Measurements from ENCODE around the gene PRR12.
A peak's percentile ranks its signal among the peaks of the same experiment; 100 is the strongest.

Gene PRR12, protein sequence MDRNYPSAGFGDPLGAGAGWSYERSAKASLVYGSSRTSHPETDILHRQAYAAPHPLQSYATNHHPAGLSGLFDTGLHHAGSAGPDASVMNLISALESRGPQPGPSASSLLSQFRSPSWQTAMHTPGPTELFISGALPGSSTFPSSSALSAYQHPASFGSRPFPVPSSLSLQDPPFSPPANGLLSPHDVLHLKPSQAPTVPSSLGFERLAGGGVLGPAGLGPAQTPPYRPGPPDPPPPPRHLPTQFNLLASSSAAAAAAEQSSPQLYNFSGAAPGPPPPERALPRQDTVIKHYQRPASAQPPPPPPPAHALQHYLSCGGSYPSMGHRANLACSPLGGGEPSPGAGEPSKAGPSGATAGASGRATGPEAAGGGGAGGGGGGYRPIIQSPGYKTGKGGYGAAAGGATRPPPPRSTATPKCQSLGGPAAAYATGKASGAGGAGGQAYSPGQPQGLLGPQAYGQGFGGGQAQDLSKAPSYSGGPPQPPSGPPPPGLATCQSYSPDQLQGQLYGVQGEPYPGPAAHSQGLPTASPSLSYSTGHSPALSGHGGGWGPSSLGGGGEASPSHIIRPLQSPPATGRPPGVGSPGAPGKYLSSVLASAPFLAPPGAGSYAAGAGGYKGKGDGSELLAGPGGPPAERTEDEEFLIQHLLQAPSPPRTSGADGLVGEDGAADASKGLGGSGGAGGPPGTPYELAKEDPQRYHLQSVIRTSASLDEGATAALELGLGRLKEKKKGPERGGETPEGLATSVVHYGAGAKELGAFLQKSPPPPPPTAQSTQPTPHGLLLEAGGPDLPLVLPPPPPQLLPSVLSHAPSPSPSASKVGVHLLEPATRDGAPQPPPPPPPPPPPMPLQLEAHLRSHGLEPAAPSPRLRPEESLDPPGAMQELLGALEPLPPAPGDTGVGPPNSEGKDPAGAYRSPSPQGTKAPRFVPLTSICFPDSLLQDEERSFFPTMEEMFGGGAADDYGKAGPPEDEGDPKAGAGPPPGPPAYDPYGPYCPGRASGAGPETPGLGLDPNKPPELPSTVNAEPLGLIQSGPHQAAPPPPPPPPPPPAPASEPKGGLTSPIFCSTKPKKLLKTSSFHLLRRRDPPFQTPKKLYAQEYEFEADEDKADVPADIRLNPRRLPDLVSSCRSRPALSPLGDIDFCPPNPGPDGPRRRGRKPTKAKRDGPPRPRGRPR (N-terminal part only)

DNA sequence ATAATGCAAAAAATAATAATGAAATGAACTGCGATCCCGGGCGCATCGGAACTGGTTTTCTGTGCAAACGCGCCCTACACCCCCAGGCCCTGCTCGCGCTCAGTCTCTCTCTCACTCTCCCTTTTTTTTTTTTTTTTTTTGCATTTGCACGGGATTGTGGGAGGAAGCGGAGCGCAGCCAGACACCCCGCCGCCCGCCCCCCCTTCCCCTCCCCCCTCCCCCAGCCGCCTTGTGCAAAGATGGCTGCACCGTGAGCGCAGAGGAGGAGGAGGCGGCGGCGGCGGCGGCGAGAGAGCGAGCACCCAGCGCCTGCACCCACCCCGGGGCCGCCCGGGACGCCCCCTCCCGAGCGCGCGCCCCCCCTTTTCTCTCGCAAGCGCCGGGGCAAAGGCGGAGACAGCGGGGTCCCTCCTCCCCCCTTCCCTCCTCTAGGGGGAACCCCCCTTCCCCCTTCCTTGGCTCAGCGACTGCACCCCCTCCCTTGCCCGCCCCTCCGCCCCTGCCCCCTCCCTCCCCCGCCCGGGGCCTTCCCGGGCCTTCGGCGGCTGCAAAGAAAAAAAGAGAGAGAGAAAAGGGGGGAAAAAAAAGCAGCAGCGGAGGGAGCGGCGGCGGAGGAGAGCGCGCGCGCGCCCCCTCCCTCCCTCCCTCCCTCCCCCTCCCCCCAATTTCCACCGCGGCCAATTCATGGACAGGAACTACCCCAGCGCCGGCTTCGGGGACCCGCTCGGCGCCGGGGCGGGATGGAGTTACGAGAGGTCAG, at the start of gene PRR12:
Gene PRR12 (plus strand): TSS at position 212 of the 760 bp plus-strand sequence. CDS start 473 bp downstream, at position 685.
- H3K9ac ChIP-seq (ENCODE audit: low read length in 5 of 5) = peak within 1 kb of the TSS; percentile 19 to 87 (median 67)
- peak within 1 kb of the TSS; percentile 77 to 88 (median 82) for H3K4me3 ChIP-seq (ENCODE audit: low read depth in 1 of 5, low read length in 5 of 5)
- H3K27me3 ChIP-seq (ENCODE audit: control insufficient read depth in 5 of 5, insufficient read depth in 4 of 5, low read length in 5 of 5) = no peaks in the 10 kb centered on the region
- H3K27ac ChIP-seq (ENCODE audit: low read depth, low read length) = peak within 1 kb of the TSS; percentile 93
- H3K9me3 ChIP-seq (ENCODE audit: control insufficient read depth in 5 of 5, low read length in 5 of 5) = no peaks in the 10 kb centered on the region
- H3K36me3 ChIP-seq (ENCODE audit: control insufficient read depth in 5 of 5, insufficient read depth in 5 of 5, low read length in 5 of 5) = peaks cover 4 to 22% (median 17%) of the 10 kb centered on the region in 5 donors
- peaks cover 5 to 34% (median 33%) of the 10 kb centered on the region in 5 donors for H3K4me1 ChIP-seq (ENCODE audit: control insufficient read depth in 5 of 5, insufficient read depth in 5 of 5, low read length in 5 of 5)

DNA sequence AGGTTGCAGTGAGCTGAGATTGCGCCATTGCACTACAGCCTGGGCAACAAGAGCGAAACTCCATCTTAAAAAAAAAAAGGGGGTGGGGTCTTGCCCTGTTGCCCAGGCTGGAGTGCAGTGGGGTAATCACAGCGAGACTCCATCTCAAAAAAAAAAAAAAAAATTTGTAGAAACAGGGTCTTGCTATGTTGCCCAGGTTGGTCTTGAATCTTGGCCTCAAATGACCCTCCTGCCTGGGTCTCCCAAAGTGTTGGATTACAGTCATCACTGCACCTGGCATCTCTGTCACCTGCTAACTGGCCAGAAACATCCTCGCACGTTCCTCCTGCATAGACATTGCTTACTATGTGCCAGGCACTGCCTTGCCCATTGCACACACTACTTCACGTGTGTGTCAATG, 49.1 kb upstream of the PRR12 start:
- Histone ChIP-seq H3K9ac (ENCODE audit: low read length in 5 of 5) (no peak overlapping the region), H3K27me3 (ENCODE audit: control insufficient read depth in 5 of 5, insufficient read depth in 4 of 5, low read length in 5 of 5) (no peaks in the 10 kb centered on the region), H3K4me1 (ENCODE audit: control insufficient read depth in 5 of 5, insufficient read depth in 5 of 5, low read length in 5 of 5) (peaks cover 0 to 8% (median 4%) of the 10 kb centered on the region in 5 donors), H3K9me3 (ENCODE audit: control insufficient read depth in 5 of 5, low read length in 5 of 5) (no peaks in the 10 kb centered on the region), H3K36me3 (ENCODE audit: control insufficient read depth in 5 of 5, insufficient read depth in 5 of 5, low read length in 5 of 5) (peaks cover 0 to 50% (median 36%) of the 10 kb centered on the region in 5 donors), H3K4me3 (ENCODE audit: low read depth in 1 of 5, low read length in 5 of 5) (no peak overlapping the region), H3K27ac (ENCODE audit: low read depth, low read length) (no peak overlapping the region)

DNA sequence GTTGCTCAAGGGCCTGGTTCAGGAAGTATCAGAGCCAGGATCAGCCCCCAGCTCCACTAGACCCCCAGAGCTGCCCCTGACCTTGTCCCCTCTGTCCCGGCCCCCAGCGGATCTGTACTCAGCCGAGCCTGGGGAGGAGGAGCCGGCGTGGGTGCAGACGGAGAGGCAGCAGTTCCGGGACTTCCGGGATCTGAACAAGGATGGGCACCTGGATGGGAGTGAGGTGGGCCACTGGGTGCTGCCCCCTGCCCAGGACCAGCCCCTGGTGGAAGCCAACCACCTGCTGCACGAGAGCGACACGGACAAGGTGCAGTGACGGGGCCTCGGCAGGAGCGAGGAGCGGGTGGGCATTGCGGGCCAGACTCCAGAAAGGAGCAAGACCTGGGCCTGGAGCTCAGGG, 48.5 kb upstream of the PRR12 start:
- H3K9me3 ChIP-seq (ENCODE audit: control insufficient read depth in 5 of 5, low read length in 5 of 5) = no peaks in the 10 kb centered on the region
- H3K27me3 ChIP-seq (ENCODE audit: control insufficient read depth in 5 of 5, insufficient read depth in 4 of 5, low read length in 5 of 5) = no peaks in the 10 kb centered on the region
- peaks cover 0 to 46% (median 31%) of the 10 kb centered on the region in 5 donors for H3K36me3 ChIP-seq (ENCODE audit: control insufficient read depth in 5 of 5, insufficient read depth in 5 of 5, low read length in 5 of 5)
- no peak overlapping the region for H3K9ac ChIP-seq (ENCODE audit: low read length in 5 of 5)
- H3K27ac ChIP-seq (ENCODE audit: low read depth, low read length) = no peak overlapping the region
- peaks cover 0 to 10% (median 9%) of the 10 kb centered on the region in 5 donors for H3K4me1 ChIP-seq (ENCODE audit: control insufficient read depth in 5 of 5, insufficient read depth in 5 of 5, low read length in 5 of 5)
- no peak overlapping the region for H3K4me3 ChIP-seq (ENCODE audit: low read depth in 1 of 5, low read length in 5 of 5)

DNA sequence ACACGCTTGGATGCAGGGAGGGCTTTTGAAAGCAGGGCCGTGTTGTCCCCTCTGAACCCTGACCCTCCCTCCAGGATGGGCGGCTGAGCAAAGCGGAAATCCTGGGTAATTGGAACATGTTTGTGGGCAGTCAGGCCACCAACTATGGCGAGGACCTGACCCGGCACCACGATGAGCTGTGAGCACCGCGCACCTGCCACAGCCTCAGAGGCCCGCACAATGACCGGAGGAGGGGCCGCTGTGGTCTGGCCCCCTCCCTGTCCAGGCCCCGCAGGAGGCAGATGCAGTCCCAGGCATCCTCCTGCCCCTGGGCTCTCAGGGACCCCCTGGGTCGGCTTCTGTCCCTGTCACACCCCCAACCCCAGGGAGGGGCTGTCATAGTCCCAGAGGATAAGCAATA, 48.0 kb upstream of the PRR12 start:
- H3K27me3 ChIP-seq (ENCODE audit: control insufficient read depth in 5 of 5, insufficient read depth in 4 of 5, low read length in 5 of 5) = no peaks in the 10 kb centered on the region
- no peak overlapping the region for H3K9ac ChIP-seq (ENCODE audit: low read length in 5 of 5)
- peaks cover 0 to 10% (median 9%) of the 10 kb centered on the region in 5 donors for H3K4me1 ChIP-seq (ENCODE audit: control insufficient read depth in 5 of 5, insufficient read depth in 5 of 5, low read length in 5 of 5)
- no peaks in the 10 kb centered on the region for H3K9me3 ChIP-seq (ENCODE audit: control insufficient read depth in 5 of 5, low read length in 5 of 5)
- H3K27ac ChIP-seq (ENCODE audit: low read depth, low read length) = no peak overlapping the region
- peaks cover 0 to 46% (median 29%) of the 10 kb centered on the region in 5 donors for H3K36me3 ChIP-seq (ENCODE audit: control insufficient read depth in 5 of 5, insufficient read depth in 5 of 5, low read length in 5 of 5)
- H3K4me3 ChIP-seq (ENCODE audit: low read depth in 1 of 5, low read length in 5 of 5) = no peak overlapping the region

DNA sequence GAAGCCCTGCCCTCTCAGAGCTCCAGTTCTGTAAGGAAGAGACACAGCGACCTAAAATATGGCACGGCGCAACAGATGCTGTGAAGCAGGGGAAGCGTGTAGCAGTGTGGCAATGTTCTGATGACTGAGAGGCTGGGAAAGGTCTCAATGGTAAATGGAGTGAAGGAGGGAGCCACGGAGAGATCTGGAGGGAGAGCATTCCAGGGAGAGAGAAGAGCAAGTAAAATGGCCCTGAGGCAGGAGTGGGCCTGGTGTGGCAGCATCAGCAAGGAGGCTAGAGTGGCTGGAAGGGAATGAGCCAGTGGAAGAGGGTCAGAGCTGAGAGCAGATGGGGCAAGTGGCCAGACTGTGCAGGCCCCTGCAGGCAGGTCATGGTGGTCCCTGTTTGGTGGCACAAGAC, 46.8 kb upstream of the PRR12 start:
- Histone ChIP-seq H3K4me3 (ENCODE audit: low read depth in 1 of 5, low read length in 5 of 5) (no peak overlapping the region), H3K36me3 (ENCODE audit: control insufficient read depth in 5 of 5, insufficient read depth in 5 of 5, low read length in 5 of 5) (peaks cover 0 to 37% (median 20%) of the 10 kb centered on the region in 5 donors), H3K4me1 (ENCODE audit: control insufficient read depth in 5 of 5, insufficient read depth in 5 of 5, low read length in 5 of 5) (peaks cover 0 to 10% (median 9%) of the 10 kb centered on the region in 5 donors), H3K27me3 (ENCODE audit: control insufficient read depth in 5 of 5, insufficient read depth in 4 of 5, low read length in 5 of 5) (no peaks in the 10 kb centered on the region), H3K9me3 (ENCODE audit: control insufficient read depth in 5 of 5, low read length in 5 of 5) (no peaks in the 10 kb centered on the region), H3K27ac (ENCODE audit: low read depth, low read length) (no peak overlapping the region), H3K9ac (ENCODE audit: low read length in 5 of 5) (no peak overlapping the region)

DNA sequence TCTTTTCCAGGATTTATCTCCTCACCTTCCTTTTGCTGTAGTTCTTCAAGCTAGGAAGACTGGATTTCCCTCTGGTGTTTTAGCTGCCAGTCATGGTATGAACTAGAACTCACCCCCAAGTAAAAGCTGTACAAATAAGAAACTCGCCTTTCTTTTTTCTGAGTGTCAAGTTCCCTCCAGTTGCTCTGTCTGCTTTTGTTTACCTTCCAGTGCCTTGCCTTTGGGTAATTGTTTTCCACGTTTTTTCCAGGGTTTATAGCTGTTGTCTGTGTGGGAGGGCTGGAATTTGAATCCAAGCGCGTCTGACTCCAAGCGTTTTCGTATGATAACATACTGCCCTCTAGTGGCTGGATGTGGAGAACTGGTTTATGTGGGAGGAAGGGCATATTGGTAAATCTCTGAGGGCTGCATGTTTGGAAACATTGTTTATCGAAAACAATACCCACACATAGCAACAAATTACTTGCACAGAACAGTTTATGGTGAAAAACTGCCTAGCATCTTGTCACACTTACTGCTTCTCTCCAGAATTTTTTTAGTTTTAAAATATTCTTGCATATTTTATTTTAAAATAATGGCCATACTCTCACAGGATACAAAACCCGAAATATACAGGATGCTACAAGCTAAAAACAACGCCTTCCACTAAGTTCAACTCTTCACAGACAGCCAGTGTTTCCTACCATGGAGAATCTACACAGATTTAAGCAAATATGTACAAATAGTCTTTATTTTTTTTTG, 44.0 kb upstream of the PRR12 start:
- Histone ChIP-seq H3K36me3 (ENCODE audit: control insufficient read depth in 5 of 5, insufficient read depth in 5 of 5, low read length in 5 of 5) (peaks cover 0 to 15% (median 11%) of the 10 kb centered on the region in 5 donors), H3K27ac (ENCODE audit: low read depth, low read length) (no peak overlapping the region), H3K4me1 (ENCODE audit: control insufficient read depth in 5 of 5, insufficient read depth in 5 of 5, low read length in 5 of 5) (peaks cover 0 to 16% (median 9%) of the 10 kb centered on the region in 5 donors)

DNA sequence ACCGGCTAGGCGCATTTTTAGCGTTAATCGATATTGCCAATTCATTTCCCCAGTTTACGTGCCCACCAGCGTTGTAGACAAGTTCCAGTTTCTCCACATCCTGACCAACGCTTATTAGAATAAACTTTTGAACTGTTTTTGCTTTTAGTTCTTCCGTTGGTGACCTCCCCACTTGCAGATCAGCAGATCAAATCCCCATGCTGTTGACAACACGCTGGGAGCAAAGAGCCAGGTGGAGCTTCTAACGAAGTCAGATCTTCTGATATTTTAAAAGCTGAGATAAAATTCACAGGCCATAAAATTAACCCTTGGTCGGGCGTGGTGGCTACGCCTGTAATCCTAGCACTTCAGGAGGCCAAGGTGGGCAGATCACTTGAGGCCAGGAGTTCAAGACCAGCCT, 41.9 kb upstream of the PRR12 start:
- Histone ChIP-seq H3K36me3 (ENCODE audit: control insufficient read depth in 5 of 5, insufficient read depth in 5 of 5, low read length in 5 of 5) (peaks cover 0 to 5% (median 2%) of the 10 kb centered on the region in 5 donors), H3K9ac (ENCODE audit: low read length in 5 of 5) (no peak overlapping the region), H3K4me3 (ENCODE audit: low read depth in 1 of 5, low read length in 5 of 5) (no peak overlapping the region), H3K27ac (ENCODE audit: low read depth, low read length) (no peak overlapping the region), H3K4me1 (ENCODE audit: control insufficient read depth in 5 of 5, insufficient read depth in 5 of 5, low read length in 5 of 5) (peaks cover 0 to 23% (median 14%) of the 10 kb centered on the region in 5 donors), H3K9me3 (ENCODE audit: control insufficient read depth in 5 of 5, low read length in 5 of 5) (no peaks in the 10 kb centered on the region), H3K27me3 (ENCODE audit: control insufficient read depth in 5 of 5, insufficient read depth in 4 of 5, low read length in 5 of 5) (no peaks in the 10 kb centered on the region)

More for the DNA sequence above, 44.0 kb upstream of the PRR12 start:
- H3K9me3 ChIP-seq (ENCODE audit: control insufficient read depth in 5 of 5, low read length in 5 of 5) = no peaks in the 10 kb centered on the region
- H3K9ac ChIP-seq (ENCODE audit: low read length in 5 of 5) = no peak overlapping the region
- no peaks in the 10 kb centered on the region for H3K27me3 ChIP-seq (ENCODE audit: control insufficient read depth in 5 of 5, insufficient read depth in 4 of 5, low read length in 5 of 5)
- no peak overlapping the region for H3K4me3 ChIP-seq (ENCODE audit: low read depth in 1 of 5, low read length in 5 of 5)

DNA sequence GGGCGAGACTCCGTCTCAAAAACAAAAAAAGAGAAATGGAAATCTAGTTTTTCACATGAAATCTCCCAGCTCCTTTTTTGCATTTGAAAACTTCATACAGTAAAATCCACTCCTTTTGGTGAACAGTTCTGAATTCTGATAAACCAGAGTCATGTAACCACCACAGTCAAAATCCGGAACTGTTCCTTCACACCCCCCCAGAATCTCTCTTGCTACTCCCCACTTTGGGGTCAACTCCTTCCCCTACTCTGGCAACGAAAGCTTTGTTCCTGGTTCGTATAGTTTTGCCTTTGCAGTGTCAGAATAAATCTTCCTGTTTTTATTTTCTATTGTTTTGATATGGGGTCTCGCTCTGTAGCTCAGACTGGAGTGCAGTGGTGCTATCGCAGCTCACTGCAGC, 39.5 kb upstream of the PRR12 start:
- peaks cover 0 to 43% (median 13%) of the 10 kb centered on the region in 5 donors for H3K4me1 ChIP-seq (ENCODE audit: control insufficient read depth in 5 of 5, insufficient read depth in 5 of 5, low read length in 5 of 5)
- H3K9ac ChIP-seq (ENCODE audit: low read length in 5 of 5) = peak overlapping the region in 1 of 5 donors; percentile 4
- no peaks in the 10 kb centered on the region for H3K9me3 ChIP-seq (ENCODE audit: control insufficient read depth in 5 of 5, low read length in 5 of 5)
- H3K27ac ChIP-seq (ENCODE audit: low read depth, low read length) = no peak overlapping the region
- H3K36me3 ChIP-seq (ENCODE audit: control insufficient read depth in 5 of 5, insufficient read depth in 5 of 5, low read length in 5 of 5) = peaks cover 0 to 20% (median 14%) of the 10 kb centered on the region in 5 donors
- H3K27me3 ChIP-seq (ENCODE audit: control insufficient read depth in 5 of 5, insufficient read depth in 4 of 5, low read length in 5 of 5) = no peaks in the 10 kb centered on the region
- H3K4me3 ChIP-seq (ENCODE audit: low read depth in 1 of 5, low read length in 5 of 5) = no peak overlapping the region

Measured in subcutaneous abdominal adipose tissue (tissue), 5 donors.